H1 (cell line): ENCODE data around the gene MTMR8. TPM values are rescaled to one million over a fixed set of nuclear protein-coding genes. Genes with fewer than 3 reads are reported as not detected.

ENCODE experiments used
- CTCF ChIA-PET: fragments of 300-600 bp; sonication (Branson Sonifier 250); formaldehyde crosslinking; loops from one replicate; lab custom pipeline; 2021; ENCODE audit not compliant: partially characterized antibody; lab: Charles Lee
- POLR2A ChIA-PET: fragments of 300-600 bp; sonication (Branson Sonifier 250); formaldehyde crosslinking; loops from one replicate; lab custom pipeline; 2021; ENCODE audit warnings: inconsistent platforms; ENCODE audit not compliant: partially characterized antibody; lab: Charles Lee
- DNase-seq, 2 experiments: peaks; one replicate each; pipeline versions ENCODE4 v3.0.0 to v3.0.0-alpha.2; 2010 to 2022; ENCODE audit warnings: low spot score in 2 of 2, low read depth in 1 of 2, mixed read lengths in 1 of 2
- FAIRE-seq: peaks from 2 replicates; lab custom pipeline; 2011; peaks lifted over from hg19 to GRCh38; lab: Jason Lieb, UNC
- H2AFZ ChIP-seq: 2 replicates; pipeline ENCODE4 v1.8.1; 2012; ENCODE audit warnings: low read length, inconsistent platforms
- H2AK5ac ChIP-seq: 2 replicates; pipeline ENCODE4 v1.6.1; 2013; ENCODE audit warnings: low read depth, low read length
- H2BK120ac ChIP-seq: replicated peaks from 2 replicates; pipeline ENCODE3; 2013; ENCODE audit warnings: low read depth, low read length, inconsistent platforms
- H2BK12ac ChIP-seq: 2 replicates; pipeline ENCODE4 v1.6.1; 2013; ENCODE audit warnings: low read depth, low read length
- H2BK15ac ChIP-seq: 2 replicates; pipeline ENCODE4 v1.6.1; 2013; ENCODE audit warnings: low read length
- H2BK20ac ChIP-seq: 2 replicates; pipeline ENCODE4 v1.6.1; 2013; ENCODE audit warnings: low read length
- H2BK5ac ChIP-seq: 2 replicates; pipeline ENCODE4 v1.6.1; 2013; ENCODE audit warnings: low read depth, low read length
- H3K14ac ChIP-seq: 2 replicates; pipeline ENCODE4 v1.6.1; 2013; ENCODE audit warnings: inconsistent platforms; ENCODE audit not compliant: insufficient read length
- H3K18ac ChIP-seq: 2 replicates; pipeline ENCODE4 v1.6.1; 2013; ENCODE audit warnings: low read length; ENCODE audit errors: extremely low read depth
- H3K23ac ChIP-seq: 2 replicates; pipeline ENCODE4 v1.6.1; 2013; ENCODE audit warnings: inconsistent platforms; ENCODE audit not compliant: insufficient read length
- H3K23me2 ChIP-seq: 2 replicates; pipeline ENCODE4 v1.6.1; 2013; ENCODE audit warnings: low read depth, low read length
- H3K27ac ChIP-seq: 2 replicates; pipeline ENCODE4 v1.6.1; 2011; ENCODE audit warnings: low read depth, low read length, inconsistent platforms
- H3K27me3 ChIP-seq, 4 experiments: replicated peaks in 1 of 4; 1 replicate in 1 of 4; 2 replicates in 3 of 4; pipeline versions ENCODE4 v1.6.1 to v1.8.1; 2011 to 2013; ENCODE audit warnings: low read length in 3 of 4, mild to moderate bottlenecking in 3 of 4, inconsistent platforms in 2 of 4, mixed read lengths in 2 of 4, moderate library complexity in 1 of 4; ENCODE audit not compliant: control insufficient read depth in 3 of 4, insufficient read depth in 3 of 4; ENCODE audit errors: extremely low read depth in 1 of 4
- H3K36me3 ChIP-seq, 4 experiments: 2 replicates each; pipeline versions ENCODE4 v1.6.1 to v1.8.1; 2011 to 2013; ENCODE audit warnings: mild to moderate bottlenecking in 4 of 4, low read length in 3 of 4, moderate library complexity in 2 of 4, control low read depth in 1 of 4, inconsistent platforms in 1 of 4; ENCODE audit not compliant: insufficient read depth in 4 of 4, control insufficient read depth in 2 of 4
- H3K4ac ChIP-seq: replicated peaks from 2 replicates; pipeline ENCODE3; 2013; ENCODE audit warnings: low read length, low read depth, mixed read lengths, inconsistent platforms; ENCODE audit not compliant: insufficient read length
- H3K4me1 ChIP-seq, 4 experiments: replicated peaks in 1 of 4; 1 replicate in 1 of 4; 2 replicates in 3 of 4; pipeline versions ENCODE4 v1.6.1 to v1.8.1; 2011 to 2013; ENCODE audit warnings: low read length in 3 of 4, inconsistent platforms in 2 of 4, mixed read lengths in 1 of 4; ENCODE audit not compliant: insufficient read depth in 4 of 4, control insufficient read depth in 3 of 4
- H3K4me2 ChIP-seq, 2 experiments: 2 replicates each; pipeline versions ENCODE4 v1.6.1 to v1.8.1; 2011 to 2013; ENCODE audit warnings: low read depth in 2 of 2, low read length in 2 of 2, control low read depth in 1 of 2, inconsistent platforms in 1 of 2, mild to moderate bottlenecking in 1 of 2; ENCODE audit not compliant: insufficient read depth in 1 of 2
- H3K4me3 ChIP-seq, 4 experiments: fragments of 200-600, 300-600 bp in 1 of 4; sonication (generic), shearing (Covaris generic), sonication (Bioruptor Twin) in 1 of 4; 2 replicates each; pipeline versions ENCODE4 v1.5.1 to v1.8.1; 2011 to 2016; ENCODE audit warnings: low read length in 4 of 4, low read depth in 3 of 4, control low read depth in 2 of 4, inconsistent platforms in 2 of 4, mild to moderate bottlenecking in 2 of 4, mixed read lengths in 1 of 4, moderate library complexity in 1 of 4; ENCODE audit not compliant: insufficient read depth in 2 of 4; ENCODE audit errors: extremely low read depth in 1 of 4
- H3K56ac ChIP-seq: replicated peaks from 2 replicates; pipeline ENCODE3; 2013; ENCODE audit warnings: low read depth, mild to moderate bottlenecking, mixed read lengths, low read length, inconsistent platforms; ENCODE audit not compliant: insufficient read length
- H3K79me1 ChIP-seq: 2 replicates; pipeline ENCODE4 v1.6.1; 2013; ENCODE audit warnings: low read depth, low read length, control low read depth
- H3K79me2 ChIP-seq, 2 experiments: 2 replicates each; pipeline versions ENCODE4 v1.6.1 to v1.8.1; 2012 to 2013; ENCODE audit warnings: low read length in 2 of 2, mild to moderate bottlenecking in 2 of 2, inconsistent platforms in 1 of 2; ENCODE audit not compliant: insufficient read depth in 2 of 2, control insufficient read depth in 1 of 2
- H3K9ac ChIP-seq, 4 experiments: replicated peaks in 1 of 4; 1 replicate in 1 of 4; 2 replicates in 3 of 4; pipeline versions ENCODE4 v1.6.1 to v1.8.1; 2011 to 2013; ENCODE audit warnings: low read depth in 3 of 4, low read length in 3 of 4, control low read depth in 2 of 4, mild to moderate bottlenecking in 2 of 4, moderate library complexity in 2 of 4, inconsistent platforms in 1 of 4; ENCODE audit errors: extremely low read depth in 1 of 4
- H3K9me3 ChIP-seq, 2 experiments: 2 replicates each; pipeline versions ENCODE4 v1.6.1 to v1.8.1; 2012 to 2013; ENCODE audit warnings: mild to moderate bottlenecking in 2 of 2, moderate library complexity in 2 of 2, control low read depth in 1 of 2, inconsistent platforms in 1 of 2, low read depth in 1 of 2, low read length in 1 of 2, mixed read lengths in 1 of 2; ENCODE audit not compliant: insufficient read depth in 2 of 2
- H4K20me1 ChIP-seq, 2 experiments: replicated peaks in 1 of 2; 2 replicates each; pipeline versions ENCODE3 to v1.8.1; 2011 to 2013; ENCODE audit warnings: inconsistent platforms in 2 of 2, low read length in 2 of 2, mild to moderate bottlenecking in 1 of 2; ENCODE audit not compliant: insufficient read depth in 2 of 2, control insufficient read depth in 1 of 2
- H4K5ac ChIP-seq: 2 replicates; pipeline ENCODE4 v1.6.1; 2013; ENCODE audit warnings: low read length, low read depth, mixed read lengths, inconsistent platforms; ENCODE audit not compliant: insufficient read length
- H4K8ac ChIP-seq: 2 replicates; pipeline ENCODE4 v1.8.0; 2013; ENCODE audit warnings: mild to moderate bottlenecking, moderate library complexity, low read length, inconsistent platforms; ENCODE audit not compliant: insufficient read depth; ENCODE audit errors: extremely low read depth
- H4K91ac ChIP-seq: replicated peaks from 2 replicates; pipeline ENCODE3; 2013; ENCODE audit warnings: low read length, mixed read lengths, inconsistent platforms; ENCODE audit not compliant: insufficient read length
- ASH2L ChIP-seq: fragments of 200-600, 300-600 bp; sonication (generic); IDR thresholded peaks from one replicate; pipeline ENCODE4 v1.7.1; 2017; ENCODE audit warnings: low read length
- HDAC2 ChIP-seq, 2 experiments: fragments of 300-600 bp in 1 of 2; sonication (generic) in 1 of 2; IDR thresholded peaks; 2 replicates each; pipeline ENCODE4 v1.6.1; 2011 to 2012; ENCODE audit warnings: low read depth in 2 of 2, low read length in 2 of 2, mild to moderate bottlenecking in 2 of 2, moderate library complexity in 2 of 2, borderline replicate concordance in 1 of 2, inconsistent platforms in 1 of 2
- KDM5A ChIP-seq: fragments of 200-600 bp; IDR thresholded peaks from 2 replicates; pipeline ENCODE4 v1.7.1; 2012; ENCODE audit warnings: mild to moderate bottlenecking, low read length, inconsistent platforms, mixed read lengths
- POLR2A ChIP-seq, 2 experiments: IDR thresholded peaks; 1 replicate in 1 of 2; 2 replicates in 1 of 2; pipeline ENCODE4 v1.6.1; 2011; ENCODE audit warnings: low read depth in 2 of 2, low read length in 2 of 2, mild to moderate bottlenecking in 2 of 2; ENCODE audit errors: control extremely low read depth in 1 of 2
- RBBP5 ChIP-seq: IDR thresholded peaks from 2 replicates; pipeline ENCODE4 v1.7.1; 2012; ENCODE audit warnings: low read depth, mild to moderate bottlenecking, inconsistent platforms, low read length, moderate library complexity, borderline replicate concordance
- SIRT6 ChIP-seq: IDR thresholded peaks from one replicate; pipeline ENCODE4 v1.7.1; 2012; ENCODE audit warnings: low read length, inconsistent platforms
- SP1 ChIP-seq: IDR thresholded peaks from 2 replicates; pipeline ENCODE4 v1.6.1; 2011; ENCODE audit warnings: low read depth, low read length
- SRF ChIP-seq: IDR thresholded peaks from 2 replicates; pipeline ENCODE4 v1.6.1; 2011; ENCODE audit warnings: mild to moderate bottlenecking, low read depth, low read length, moderate library complexity
- SUZ12 ChIP-seq: fragments of 200-600 bp; sonication (generic); IDR thresholded peaks from 2 replicates; pipeline ENCODE4 v1.6.1; 2012; ENCODE audit warnings: mild to moderate bottlenecking, inconsistent platforms, low read length, moderate library complexity, mixed read lengths
- WGBS, 2 experiments: shearing (Covaris generic) in 1 of 2; methylation state at CpG; one replicate each; pipeline versions ENCODE4 v1.1.6 to v1.1.7; 2013 to 2015; ENCODE audit warnings: low lambda C conversion rate in 2 of 2, mixed read lengths in 2 of 2, inconsistent platforms in 1 of 2, low coverage in 1 of 2, missing lambda C conversion rate in 1 of 2; ENCODE audit not compliant: insufficient replicate concordance in 2 of 2, insufficient coverage in 1 of 2, insufficient read length in 1 of 2; ENCODE audit errors: extremely low coverage in 1 of 2, missing lambda C conversion rate in 1 of 2; 5-methylcytosine and 5-hydroxymethylcytosine counted together
- polyA plus RNA-seq, 7 experiments: library from polyadenylated mRNA; depleted of rRNA in 3 of 7; stranded (reverse) in 5 of 7; unstranded in 2 of 7; fragments of >200 nt in 5 of 7; fragments of 200-250 nt in 2 of 7; gene quantifications; 1 replicate in 5 of 7; 2 replicates in 1 of 7; 4 replicates in 1 of 7; pipeline versions ENCODE4 v1.2.1 to v1.2.3, GENCODE V29; 2011 to 2013; ENCODE audit warnings: missing spikeins in 2 of 7, mixed read lengths in 2 of 7
- total RNA-seq: library from RNA; stranded (reverse); fragmentation: NEBNext Ultra II Directional; extraction: Animal tissue kit (Norgen Biotek cat#: 25700); gene quantifications from 2 replicates; pipeline ENCODE4 v1.2.1, GENCODE V29; 2021

The MTMR8 gene
- total and polyA plus RNA-seq, 2 of the 8 experiments (the other 6 are each of a cell fraction or from before 2014, with no cell fraction given): 1.3 to 6.3 TPM

DNA sequence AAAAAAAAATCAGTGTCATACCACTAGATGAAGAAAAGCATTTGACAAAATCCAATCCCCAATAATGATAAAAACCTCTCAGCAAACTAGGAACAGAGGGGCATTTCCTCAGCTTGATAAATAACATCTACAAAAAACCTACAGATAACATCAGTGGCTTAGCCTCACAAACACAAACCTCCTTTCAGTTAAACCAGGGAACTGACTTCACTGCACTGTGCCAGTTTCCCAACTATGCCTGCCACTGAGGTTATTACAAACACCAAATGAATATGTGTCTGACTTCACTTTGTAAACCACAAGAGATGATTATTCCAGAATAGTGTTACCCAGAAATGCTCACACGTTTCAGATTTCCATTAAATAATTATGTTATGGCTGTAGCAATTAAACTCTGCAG lies 15.3 kb downstream of the MTMR8 start:
- H3K36me3 ChIP-seq: no peaks in the 10 kb centered on the region; a peak in 1 of 8 replicates
- TF ChIP-seq ASH2L: no peak
- TF ChIP-seq SRF: no peak
- no peak for TF ChIP-seq KDM5A
- no peak for TF ChIP-seq RBBP5
- no peak for TF ChIP-seq SP1
- TF ChIP-seq HDAC2 (IDR thresholded peaks at IDR 0.05; ENCODE audit: borderline replicate concordance in 1 of 2, low read depth in 2 of 2, low read length in 2 of 2): no peak
- TF ChIP-seq SIRT6: no peak
- no peak for TF ChIP-seq POLR2A (IDR thresholded peaks at IDR 0.05; ENCODE audit: control extremely low read depth in 1 of 2, low read depth in 2 of 2, low read length in 2 of 2)
- TF ChIP-seq SUZ12: no peak
- no peak overlapping the region for H2BK120ac ChIP-seq
- no peak for FAIRE-seq
- H4K91ac ChIP-seq: no peak overlapping the region
- no peak overlapping the region for H2BK15ac ChIP-seq
- 86% methylated on average over 1 of the region's 1 CpG; no CpG with 5 or more reads in 1 of the 2 experiments for WGBS, 2 experiments
- H3K4me3 ChIP-seq: no peak overlapping the region
- ChIA-PET POLR2A (no interaction called here), CTCF (no interaction called here)
- H2AFZ ChIP-seq: no peak overlapping the region
- H4K5ac ChIP-seq: no peak overlapping the region
- no peak overlapping the region for H2BK20ac ChIP-seq
- no peaks in the 10 kb centered on the region for H3K4me1 ChIP-seq
- H3K9ac ChIP-seq: no peak overlapping the region
- H3K9me3 ChIP-seq: peaks cover 12% of the 10 kb centered on the region in 2 experiments
- no peaks in the 10 kb centered on the region for H3K79me2 ChIP-seq
- H2BK12ac ChIP-seq: no peak overlapping the region
- no peak overlapping the region for H3K23ac ChIP-seq
- H3K79me1 ChIP-seq: no peaks in the 10 kb centered on the region
- H2AK5ac ChIP-seq: no peak overlapping the region
- DNase-seq: no peak
- no peak overlapping the region for H3K56ac ChIP-seq
- no peak overlapping the region for H4K8ac ChIP-seq
- no peak overlapping the region for H3K4me2 ChIP-seq
- no peak overlapping the region for H2BK5ac ChIP-seq
- H3K23me2 ChIP-seq: no peaks in the 10 kb centered on the region
- H3K18ac ChIP-seq: no peak overlapping the region
- no peaks in the 10 kb centered on the region for H3K27me3 ChIP-seq
- H3K4ac ChIP-seq: no peak overlapping the region
- no peaks in the 10 kb centered on the region for H4K20me1 ChIP-seq
- H3K27ac ChIP-seq: no peak overlapping the region
- H3K14ac ChIP-seq: no peak overlapping the region
